Mesodermal cell (in vitro differentiated cells): ENCODE results near the gene RUFY1. TPM values are rescaled to one million over a fixed set of nuclear protein-coding genes. Genes with fewer than 3 reads are reported as not detected.
A peak's percentile ranks its signal among the peaks of the same experiment; 100 is the strongest.
"Not testable (repeated sequence)": the region's sequence is repeated elsewhere in the genome, so short reads cannot be mapped to it uniquely, and the experiment has no call there.

Source experiments
- H3K27ac ChIP-seq: 2 replicates; pipeline ENCODE4 v1.7.0; 2013; ENCODE audit warnings: mild to moderate bottlenecking, low read depth, low read length, moderate library complexity; ENCODE audit not compliant: severe bottlenecking
- H3K36me3 ChIP-seq: 2 replicates; pipeline ENCODE4 v1.7.1; 2013; ENCODE audit warnings: mild to moderate bottlenecking, low read length, moderate library complexity; ENCODE audit not compliant: control insufficient read depth, insufficient read depth
- H3K4me1 ChIP-seq: one replicate; pipeline ENCODE4 v1.7.1; 2013; ENCODE audit warnings: mild to moderate bottlenecking, low read length; ENCODE audit not compliant: insufficient read depth, control insufficient read depth, poor library complexity, severe bottlenecking
- H3K4me3 ChIP-seq: 2 replicates; pipeline ENCODE4 v1.7.0; 2013; ENCODE audit warnings: low read length, control low read depth, mild to moderate bottlenecking; ENCODE audit not compliant: insufficient read depth, poor library complexity, severe bottlenecking; ENCODE audit errors: extremely low read depth
- H3K9me3 ChIP-seq: 2 replicates; pipeline ENCODE4 v1.7.1; 2013; ENCODE audit warnings: mild to moderate bottlenecking, low read length, moderate library complexity; ENCODE audit not compliant: control insufficient read depth
- WGBS, 2 experiments: methylation state at CpG; one replicate each; pipeline ENCODE4 v1.1.5; 2013; ENCODE audit warnings: missing lambda C conversion rate in 2 of 2; ENCODE audit not compliant: insufficient coverage in 2 of 2; 5-methylcytosine and 5-hydroxymethylcytosine counted together
- polyA plus RNA-seq, 2 experiments: library from polyadenylated mRNA; stranded (reverse); fragments of 50-300 nt; gene quantifications; one replicate each; pipeline ENCODE4 v1.2.3, GENCODE V29; 2013

Gene RUFY1
- polyA plus RNA-seq (2013, experiment 1 of 2) = 33.7 TPM
- 32.1 TPM for polyA plus RNA-seq (2013, experiment 2 of 2)

- H3K27ac ChIP-seq = peak within 1 kb of the TSS; percentile 87
- WGBS, 2 experiments = 0 to 1% methylated on average over 57 to 102 of the region's 109 CpGs
- H3K4me3 ChIP-seq = peak within 1 kb of the TSS; percentile 87
- H3K9me3 ChIP-seq = no peaks in the 10 kb centered on the region
- H3K4me1 ChIP-seq = peaks cover 21% of the 10 kb centered on the region
- H3K36me3 ChIP-seq = peaks cover 12% of the 10 kb centered on the region
These were observed at the start of gene RUFY1 for GRCh38 chr5:179550511-179551342. TSS of gene RUFY1 (plus strand) at chr5:179550554. CDS start at chr5:179550570, 16 bp downstream.

GRCh38 chr5:179501997-179502396 lies 48.4 kb upstream of the RUFY1 start:
- H3K27ac ChIP-seq, H3K9me3 ChIP-seq, H3K4me3 ChIP-seq, H3K4me1 ChIP-seq, H3K36me3 ChIP-seq: not testable (repeated sequence)
- no CpG with 5 or more reads among the region's 11 CpGs for WGBS, 2 experiments

GRCh38 chr5:179502420-179502819 lies 47.9 kb upstream of the RUFY1 start:
- H3K4me1 ChIP-seq, H3K27ac ChIP-seq, H3K9me3 ChIP-seq, H3K4me3 ChIP-seq, H3K36me3 ChIP-seq: not testable (repeated sequence)
- no CpG with 5 or more reads among the region's 8 CpGs for WGBS, 2 experiments

- Histone ChIP-seq H3K4me1 (no peaks in the 10 kb centered on the region), H3K27ac (no peak overlapping the region), H3K36me3 (no peaks in the 10 kb centered on the region), H3K4me3 (no peak overlapping the region), H3K9me3 (no peaks in the 10 kb centered on the region)
- WGBS, 2 experiments = 65 to 67% methylated on average over 3 to 6 of the region's 7 CpGs
These were observed 46.2 kb upstream of the RUFY1 start for GRCh38 chr5:179504191-179504590.

- H3K36me3 ChIP-seq = no peaks in the 10 kb centered on the region
- H3K9me3 ChIP-seq = no peaks in the 10 kb centered on the region
- H3K4me3 ChIP-seq = no peak overlapping the region
- WGBS, 2 experiments = 67 to 71% methylated on average over 7 to 11 of the region's 17 CpGs
- H3K27ac ChIP-seq = no peak overlapping the region
- H3K4me1 ChIP-seq = no peaks in the 10 kb centered on the region
These were observed 45.6 kb upstream of the RUFY1 start for GRCh38 chr5:179504600-179505396.

- no peaks in the 10 kb centered on the region for H3K36me3 ChIP-seq
- no peak overlapping the region for H3K4me3 ChIP-seq
- H3K4me1 ChIP-seq = no peaks in the 10 kb centered on the region
- no peaks in the 10 kb centered on the region for H3K9me3 ChIP-seq
- 88 to 94% methylated on average over 11 to 12 of the region's 12 CpGs for WGBS, 2 experiments
- H3K27ac ChIP-seq = no peak overlapping the region
These were observed 44.6 kb upstream of the RUFY1 start for GRCh38 chr5:179505636-179506261.

GRCh38 chr5:179509239-179509638 lies 41.1 kb upstream of the RUFY1 start:
- WGBS, 2 experiments = 87 to 98% methylated on average over 4 of the region's 4 CpGs

GRCh38 chr5:179509845-179510244 lies 40.5 kb upstream of the RUFY1 start:
- Histone ChIP-seq H3K4me3 (no peak overlapping the region), H3K4me1 (no peaks in the 10 kb centered on the region), H3K27ac (no peak overlapping the region), H3K36me3 (no peaks in the 10 kb centered on the region), H3K9me3 (no peaks in the 10 kb centered on the region)
- WGBS, 2 experiments = 83 to 100% methylated on average over 1 of the region's 1 CpG

More at GRCh38 chr5:179509239-179509638, 41.1 kb upstream of the RUFY1 start:
- no peaks in the 10 kb centered on the region for H3K4me1 ChIP-seq
- no peaks in the 10 kb centered on the region for H3K36me3 ChIP-seq
- H3K9me3 ChIP-seq = no peaks in the 10 kb centered on the region
- H3K4me3 ChIP-seq = no peak overlapping the region
- no peak overlapping the region for H3K27ac ChIP-seq

- H3K9me3 ChIP-seq = no peaks in the 10 kb centered on the region
- H3K4me1 ChIP-seq = no peaks in the 10 kb centered on the region
- H3K36me3 ChIP-seq = no peaks in the 10 kb centered on the region
- no peak overlapping the region for H3K27ac ChIP-seq
- H3K4me3 ChIP-seq = no peak overlapping the region
- 91 to 93% methylated on average over 8 to 10 of the region's 15 CpGs for WGBS, 2 experiments
These were observed 37.8 kb upstream of the RUFY1 start for GRCh38 chr5:179512452-179513000.

GRCh38 chr5:179515501-179515900 lies 34.9 kb upstream of the RUFY1 start:
- H3K36me3 ChIP-seq, H3K27ac ChIP-seq, H3K9me3 ChIP-seq, H3K4me1 ChIP-seq, H3K4me3 ChIP-seq: not testable (repeated sequence)
- WGBS, 2 experiments = 73 to 75% methylated on average over 4 of the region's 7 CpGs
